ENCODE results near the gene KCNQ1. TPM values are rescaled to one million over a fixed set of nuclear protein-coding genes. Genes with fewer than 3 reads are reported as not detected.

KCNQ1 gene
- total RNA-seq, 4 donors from 2014 or later = 0.89 to 2.2 (median 1.3) TPM

- H3K4me1 ChIP-seq = peaks cover 8% of the 10 kb centered on the region
- no peak overlapping the region for H3K27ac ChIP-seq
- WGBS = 86% methylated on average over 7 of the region's 12 CpGs
- no peaks in the 10 kb centered on the region for H3K9me3 ChIP-seq
- DNase-seq (ENCODE audit: low spot score in 2 of 2) = no peak
- no peaks in the 10 kb centered on the region for H3K27me3 ChIP-seq
- H3K4me3 ChIP-seq = no peak overlapping the region
- TF ChIP-seq POLR2A (IDR thresholded peaks at IDR 0.05) (no peak), CTCF (IDR thresholded peaks at IDR 0.05) (no peak), EP300 (IDR thresholded peaks at IDR 0.05) (no peak), POLR2AphosphoS5 (IDR thresholded peaks at IDR 0.05) (no peak)
- no peaks in the 10 kb centered on the region for H3K36me3 ChIP-seq
These were observed 392.8 kb downstream of the KCNQ1 start for GRCh38 chr11:2837651-2838050.

- Histone ChIP-seq H3K36me3 (no peaks in the 10 kb centered on the region), H3K4me3 (no peak overlapping the region), H3K4me1 (peaks cover 8% of the 10 kb centered on the region), H3K9me3 (no peaks in the 10 kb centered on the region), H3K27ac (no peak overlapping the region), H3K27me3 (no peaks in the 10 kb centered on the region)
- WGBS = 63% methylated on average over 11 of the region's 11 CpGs
- no peak for DNase-seq (ENCODE audit: low spot score in 2 of 2)
- no peak for TF ChIP-seq POLR2AphosphoS5 (IDR thresholded peaks at IDR 0.05)
- TF ChIP-seq EP300 (IDR thresholded peaks at IDR 0.05) = no peak
- TF ChIP-seq POLR2A (IDR thresholded peaks at IDR 0.05) = no peak
- TF ChIP-seq CTCF (IDR thresholded peaks at IDR 0.05) = no peak
These were observed 393.3 kb downstream of the KCNQ1 start for GRCh38 chr11:2838091-2838490.

- Histone ChIP-seq H3K4me3 (no peak overlapping the region), H3K4me1 (peaks cover 11% of the 10 kb centered on the region), H3K27ac (no peak overlapping the region), H3K9me3 (no peaks in the 10 kb centered on the region), H3K36me3 (no peaks in the 10 kb centered on the region), H3K27me3 (no peaks in the 10 kb centered on the region)
- DNase-seq (ENCODE audit: low spot score in 2 of 2) = no peak
- WGBS = 84% methylated on average over 14 of the region's 25 CpGs
- TF ChIP-seq EP300 (IDR thresholded peaks at IDR 0.05) = no peak
- no peak for TF ChIP-seq CTCF (IDR thresholded peaks at IDR 0.05)
- no peak for TF ChIP-seq POLR2A (IDR thresholded peaks at IDR 0.05)
- TF ChIP-seq POLR2AphosphoS5 (IDR thresholded peaks at IDR 0.05) = no peak
These were observed 394.0 kb downstream of the KCNQ1 start for GRCh38 chr11:2838676-2839294.

- H3K36me3 ChIP-seq = no peaks in the 10 kb centered on the region
- TF ChIP-seq EP300 (IDR thresholded peaks at IDR 0.05) = no peak
- H3K4me1 ChIP-seq = peaks cover 18% of the 10 kb centered on the region
- H3K27ac ChIP-seq = no peak overlapping the region
- WGBS = 81% methylated on average over 11 of the region's 23 CpGs
- no peaks in the 10 kb centered on the region for H3K9me3 ChIP-seq
- no peak overlapping the region for H3K4me3 ChIP-seq
- H3K27me3 ChIP-seq = no peaks in the 10 kb centered on the region
- no peak for DNase-seq (ENCODE audit: low spot score in 2 of 2)
These were observed 394.7 kb downstream of the KCNQ1 start for GRCh38 chr11:2839395-2839943.

- Histone ChIP-seq H3K36me3 (no peaks in the 10 kb centered on the region), H3K4me1 (peaks cover 17% of the 10 kb centered on the region), H3K4me3 (no peak overlapping the region), H3K27me3 (no peaks in the 10 kb centered on the region), H3K27ac (no peak overlapping the region), H3K9me3 (no peaks in the 10 kb centered on the region)
- WGBS = 95% methylated on average over 4 of the region's 26 CpGs
- no peak for DNase-seq (ENCODE audit: low spot score in 2 of 2)
- TF ChIP-seq POLR2AphosphoS5 (IDR thresholded peaks at IDR 0.05) (no peak), POLR2A (IDR thresholded peaks at IDR 0.05) (no peak), CTCF (IDR thresholded peaks at IDR 0.05) (no peak), EP300 (IDR thresholded peaks at IDR 0.05) (no peak)
These were observed 396.8 kb downstream of the KCNQ1 start for GRCh38 chr11:2841411-2842190.
